Measurements from ENCODE around the gene IL31.

GRCh38 chr12:122171399-122171798, 2.6 kb downstream of the IL31 start:
- no peak for TF ChIP-seq POLR2A (IDR thresholded peaks at IDR 0.05; ENCODE audit: low read depth, low read length)
- no peak for TF ChIP-seq CTCF (IDR thresholded peaks at IDR 0.05; ENCODE audit: extremely low read depth in 1 of 2, insufficient read depth in 1 of 2, low read depth in 1 of 2, low read length in 2 of 2)

Measured in endothelial cell of umbilical vein (primary cell).